ENCODE measurements around the gene GAPVD1. TPM values are rescaled to one million over a fixed set of nuclear protein-coding genes. Genes with fewer than 3 reads are reported as not detected.

The GAPVD1 gene
- total and polyA plus RNA-seq, 8 donors = 6.2 to 23.3 (median 16.0) TPM

DNA sequence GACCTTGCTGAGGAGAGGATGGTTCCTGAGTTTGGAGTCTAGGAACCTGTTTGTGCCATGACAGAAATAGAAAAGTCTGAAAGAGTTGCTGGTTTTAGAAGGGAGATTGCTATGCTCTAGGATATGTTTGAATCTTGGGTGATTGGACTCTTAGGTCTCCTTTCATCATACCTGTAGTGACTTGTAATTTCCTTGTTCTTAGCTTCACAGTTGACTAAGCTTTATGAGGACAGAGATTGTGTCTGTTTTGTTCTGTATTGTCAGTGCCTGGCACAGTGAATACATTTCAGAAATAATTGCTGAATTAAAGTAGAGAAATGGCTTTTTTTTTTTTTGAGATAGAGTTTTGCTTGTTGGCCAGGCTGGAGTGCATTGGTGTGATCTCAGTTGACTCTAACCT, 31.5 kb downstream of the GAPVD1 start:
- ATAC-seq (no peak), DNase-seq (no peak), FAIRE-seq (no peak)
- H3K9me3 ChIP-seq = no peaks in the 10 kb centered on the region
- intact Hi-C loops (cut with DNase I) = no loop called here
- no peak overlapping the region for H3K27ac ChIP-seq
- no peaks in the 10 kb centered on the region for H3K36me3 ChIP-seq
- no peak overlapping the region for H3K4me3 ChIP-seq
- peaks cover 7 to 18% (median 13%) of the 10 kb centered on the region in 3 donors for H3K4me1 ChIP-seq
- H3K27me3 ChIP-seq = no peaks in the 10 kb centered on the region
- TF ChIP-seq, protein P1, sequence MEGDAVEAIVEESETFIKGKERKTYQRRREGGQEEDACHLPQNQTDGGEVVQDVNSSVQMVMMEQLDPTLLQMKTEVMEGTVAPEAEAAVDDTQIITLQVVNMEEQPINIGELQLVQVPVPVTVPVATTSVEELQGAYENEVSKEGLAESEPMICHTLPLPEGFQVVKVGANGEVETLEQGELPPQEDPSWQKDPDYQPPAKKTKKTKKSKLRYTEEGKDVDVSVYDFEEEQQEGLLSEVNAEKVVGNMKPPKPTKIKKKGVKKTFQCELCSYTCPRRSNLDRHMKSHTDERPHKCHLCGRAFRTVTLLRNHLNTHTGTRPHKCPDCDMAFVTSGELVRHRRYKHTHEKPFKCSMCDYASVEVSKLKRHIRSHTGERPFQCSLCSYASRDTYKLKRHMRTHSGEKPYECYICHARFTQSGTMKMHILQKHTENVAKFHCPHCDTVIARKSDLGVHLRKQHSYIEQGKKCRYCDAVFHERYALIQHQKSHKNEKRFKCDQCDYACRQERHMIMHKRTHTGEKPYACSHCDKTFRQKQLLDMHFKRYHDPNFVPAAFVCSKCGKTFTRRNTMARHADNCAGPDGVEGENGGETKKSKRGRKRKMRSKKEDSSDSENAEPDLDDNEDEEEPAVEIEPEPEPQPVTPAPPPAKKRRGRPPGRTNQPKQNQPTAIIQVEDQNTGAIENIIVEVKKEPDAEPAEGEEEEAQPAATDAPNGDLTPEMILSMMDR (IDR thresholded peaks at IDR 0.05) = no peak

GRCh38 chr9:125295657-125296056, 34.0 kb downstream of the GAPVD1 start:
- intact Hi-C loops (cut with DNase I) = no loop called here
- H3K36me3 ChIP-seq = no peaks in the 10 kb centered on the region
- no peak for DNase-seq
- TF ChIP-seq, protein P1 (IDR thresholded peaks at IDR 0.05) = no peak
- ATAC-seq = no peak
- H3K9me3 ChIP-seq = no peaks in the 10 kb centered on the region
- FAIRE-seq = no peak
- 95 to 99% methylated on average over 5 of the region's 5 CpGs for WGBS, 2 donors
- H3K27ac ChIP-seq = no peak overlapping the region
- H3K4me1 ChIP-seq = peaks cover 7 to 24% (median 13%) of the 10 kb centered on the region in 3 donors
- no peaks in the 10 kb centered on the region for H3K27me3 ChIP-seq
- no peak overlapping the region for H3K4me3 ChIP-seq

GRCh38 chr9:125296843-125297372, 35.3 kb downstream of the GAPVD1 start:
- TF ChIP-seq, protein P1 (IDR thresholded peaks at IDR 0.05) = no peak
- no peaks in the 10 kb centered on the region for H3K36me3 ChIP-seq
- DNase-seq (peak in 3 of 6 donors; percentile 46 to 57 (median 56)), ATAC-seq (peak; percentile 90 to 97 (median 94)), FAIRE-seq (no peak)
- 15% methylated on average over 3 of the region's 3 CpGs for WGBS, 2 donors
- intact Hi-C loops (cut with DNase I) = no loop called here
- peak overlapping the region in 2 of 4 donors; percentile 45 to 59 for H3K27ac ChIP-seq
- peaks cover 7 to 24% (median 13%) of the 10 kb centered on the region in 3 donors for H3K4me1 ChIP-seq
- H3K9me3 ChIP-seq = no peaks in the 10 kb centered on the region
- H3K4me3 ChIP-seq = no peak overlapping the region
- H3K27me3 ChIP-seq = no peaks in the 10 kb centered on the region

DNA sequence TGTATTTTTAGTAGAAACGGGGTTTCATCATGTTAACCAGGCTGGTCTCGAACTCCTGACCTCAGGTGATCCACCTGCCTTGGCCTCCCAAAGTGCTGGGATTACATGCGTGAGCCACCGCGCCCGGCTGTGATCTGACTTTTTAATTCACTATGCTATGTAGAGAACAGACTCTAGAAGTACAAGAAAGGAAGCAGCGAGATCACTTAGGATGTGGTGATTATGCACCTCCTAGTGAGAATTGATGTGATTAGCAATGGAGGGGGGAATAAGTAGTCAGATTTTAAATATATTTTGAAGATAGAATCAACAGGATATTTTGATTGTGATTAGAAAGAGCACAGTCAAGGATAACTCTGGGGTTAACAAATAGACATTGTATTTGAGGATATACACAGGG, 36.3 kb downstream of the GAPVD1 start:
- no peaks in the 10 kb centered on the region for H3K27me3 ChIP-seq
- H3K9me3 ChIP-seq = no peaks in the 10 kb centered on the region
- H3K27ac ChIP-seq = peak overlapping the region in 2 of 4 donors; percentile 30 to 59
- no peak for DNase-seq
- intact Hi-C loops (cut with DNase I) = no loop called here
- peaks cover 7 to 24% (median 13%) of the 10 kb centered on the region in 3 donors for H3K4me1 ChIP-seq
- 97% methylated on average over 7 of the region's 7 CpGs for WGBS, 2 donors
- no peak for ATAC-seq
- TF ChIP-seq, protein P1 (IDR thresholded peaks at IDR 0.05) = no peak
- H3K4me3 ChIP-seq = no peak overlapping the region
- peaks cover 0 to 8% (median 0%) of the 10 kb centered on the region in 3 donors for H3K36me3 ChIP-seq
- no peak for FAIRE-seq

GRCh38 chr9:125302241-125302640, 40.6 kb downstream of the GAPVD1 start:
- Histone ChIP-seq H3K4me3 (no peak overlapping the region), H3K36me3 (peaks cover 0 to 21% (median 0%) of the 10 kb centered on the region in 3 donors), H3K27me3 (no peaks in the 10 kb centered on the region), H3K27ac (no peak overlapping the region), H3K9me3 (no peaks in the 10 kb centered on the region), H3K4me1 (peaks cover 5 to 15% (median 7%) of the 10 kb centered on the region in 3 donors)
- FAIRE-seq = no peak
- 91 to 98% methylated on average over 2 of the region's 2 CpGs for WGBS, 2 donors
- intact Hi-C loops (cut with DNase I) = no loop called here
- TF ChIP-seq, protein P1 (IDR thresholded peaks at IDR 0.05) = no peak
- DNase-seq = no peak
- ATAC-seq = no peak
